ENCODE results near the gene RNF215. TPM values are rescaled to one million over a fixed set of nuclear protein-coding genes. Genes with fewer than 3 reads are reported as not detected.

RNF215 gene
- total and polyA plus RNA-seq, 10 of the 15 experiments (the other 5 are each of a cell fraction or from before 2014, with no cell fraction given), result 0.31 to 7.6 (median 3.0) TPM; not detected in 1

GRCh38 chr22:30386960-30387827 lies at the start of gene RNF215 (continued):
- TF ChIP-seq ZNF687 (IDR thresholded peaks at IDR 0.05), result no peak
- no peak for TF ChIP-seq PBX3 (IDR thresholded peaks at IDR 0.05; ENCODE audit: insufficient replicate concordance, low read depth, low read length)
- peak; percentile 85 for TF ChIP-seq RAD21 (IDR thresholded peaks at IDR 0.05; ENCODE audit: insufficient read depth, low read depth, low read length)
- TF ChIP-seq BHLHE40 (IDR thresholded peaks at IDR 0.05; ENCODE audit: borderline replicate concordance in 1 of 2, low read depth in 2 of 2, low read length in 1 of 2), result peak; percentile 20 to 31; a peak in 2 of 4 replicates
- TF ChIP-seq, protein P1, sequence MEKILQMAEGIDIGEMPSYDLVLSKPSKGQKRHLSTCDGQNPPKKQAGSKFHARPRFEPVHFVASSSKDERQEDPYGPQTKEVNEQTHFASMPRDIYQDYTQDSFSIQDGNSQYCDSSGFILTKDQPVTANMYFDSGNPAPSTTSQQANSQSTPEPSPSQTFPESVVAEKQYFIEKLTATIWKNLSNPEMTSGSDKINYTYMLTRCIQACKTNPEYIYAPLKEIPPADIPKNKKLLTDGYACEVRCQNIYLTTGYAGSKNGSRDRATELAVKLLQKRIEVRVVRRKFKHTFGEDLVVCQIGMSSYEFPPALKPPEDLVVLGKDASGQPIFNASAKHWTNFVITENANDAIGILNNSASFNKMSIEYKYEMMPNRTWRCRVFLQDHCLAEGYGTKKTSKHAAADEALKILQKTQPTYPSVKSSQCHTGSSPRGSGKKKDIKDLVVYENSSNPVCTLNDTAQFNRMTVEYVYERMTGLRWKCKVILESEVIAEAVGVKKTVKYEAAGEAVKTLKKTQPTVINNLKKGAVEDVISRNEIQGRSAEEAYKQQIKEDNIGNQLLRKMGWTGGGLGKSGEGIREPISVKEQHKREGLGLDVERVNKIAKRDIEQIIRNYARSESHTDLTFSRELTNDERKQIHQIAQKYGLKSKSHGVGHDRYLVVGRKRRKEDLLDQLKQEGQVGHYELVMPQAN (conservative IDR thresholded peaks at IDR 0.05), result 0 out of 2 replicates have a peak, but pooled peaks have one; percentile 54
- peak; percentile 33; the same call in 1 of the 2 replicates for TF ChIP-seq IKZF1 (conservative IDR thresholded peaks at IDR 0.05)
- 0 out of 2 replicates have a peak, but pooled peaks have one; percentile 43 for TF ChIP-seq NR2F1 (conservative IDR thresholded peaks at IDR 0.05)
- 0 out of 2 replicates have a peak, but pooled peaks have one; percentile 39 for TF ChIP-seq BACH1 (IDR thresholded peaks at IDR 0.05; ENCODE audit: borderline replicate concordance)
- TF ChIP-seq MEF2B (IDR thresholded peaks at IDR 0.05; ENCODE audit: partially characterized antibody, poor library complexity, severe bottlenecking), result no peak
- peak; percentile 52; the same call in 1 of the 2 replicates for TF ChIP-seq SMARCA5 (IDR thresholded peaks at IDR 0.05)

Data from GM12878 (cell line).